GM23338 (cell line): ENCODE measurements around the gene SASH1. TPM values are rescaled to one million over a fixed set of nuclear protein-coding genes. Genes with fewer than 3 reads are reported as not detected.

Source experiments
- ATAC-seq: fragments of 200-7000 bp; cut with Tn5 transposase; 3 replicates; pipeline ENCODE4 v1.9.1; 2020
- DNase-seq: peaks from one replicate; pipeline ENCODE4 v3.0.0-alpha.2; 2015; ENCODE audit warnings: low spot score
- H2AFZ ChIP-seq: fragments of 200-600 bp; sonication (generic); 2 replicates; pipeline ENCODE4 v1.8.0; 2016; ENCODE audit warnings: antibody characterized with exemption, mild to moderate bottlenecking, moderate library complexity
- H3F3A ChIP-seq: fragments of 200-600 bp; sonication (generic); replicated peaks from 2 replicates; pipeline ENCODE4 v1.8.0; 2017; ENCODE audit warnings: antibody characterized with exemption, mixed run types, low read depth
- H3K27ac ChIP-seq: fragments of 200-600 bp; sonication (generic); 2 replicates; pipeline ENCODE4 v1.6.1; 2016; ENCODE audit warnings: low read depth
- H3K27me3 ChIP-seq: fragments of 200-600 bp; sonication (generic); 2 replicates; pipeline ENCODE4 v1.8.0; 2016; ENCODE audit warnings: mild to moderate bottlenecking, mixed run types, moderate library complexity; ENCODE audit not compliant: insufficient read depth
- H3K36me3 ChIP-seq: fragments of 200-600 bp; sonication (generic); 2 replicates; pipeline ENCODE4 v1.8.0; 2016; ENCODE audit warnings: mild to moderate bottlenecking; ENCODE audit not compliant: insufficient read depth
- H3K4me1 ChIP-seq: fragments of 200-600 bp; sonication (generic); 2 replicates; pipeline ENCODE4 v1.8.0; 2016; ENCODE audit warnings: mild to moderate bottlenecking, moderate library complexity; ENCODE audit not compliant: insufficient read depth
- H3K4me2 ChIP-seq: fragments of 200-600 bp; sonication (generic); 2 replicates; pipeline ENCODE4 v1.7.1; 2017; ENCODE audit warnings: mixed run types
- H3K4me3 ChIP-seq: fragments of 200-600 bp; sonication (generic); 2 replicates; pipeline ENCODE4 v1.6.1; 2016; ENCODE audit warnings: mixed run types
- H3K79me2 ChIP-seq: fragments of 200-600 bp; sonication (generic); replicated peaks from 2 replicates; pipeline ENCODE4 v1.8.0; 2017; ENCODE audit warnings: mild to moderate bottlenecking; ENCODE audit not compliant: insufficient read depth
- H3K9me2 ChIP-seq: fragments of 200-600 bp; sonication (generic); 2 replicates; pipeline ENCODE4 v1.8.0; 2017; ENCODE audit not compliant: insufficient read depth
- H4K20me1 ChIP-seq: fragments of 200-600 bp; sonication (generic); replicated peaks from 2 replicates; pipeline ENCODE4 v1.8.0; 2017; ENCODE audit warnings: mild to moderate bottlenecking; ENCODE audit not compliant: insufficient read depth
- H3K27ac Mint-ChIP-seq: 2 replicates; pipeline ENCODE4 v1.8.0; 2020; ENCODE audit warnings: inconsistent platforms, mild to moderate bottlenecking, moderate library complexity, mixed read lengths
- H3K27me3 Mint-ChIP-seq: 3 replicates; pipeline ENCODE4 v1.8.0; 2022; ENCODE audit warnings: low read depth, mild to moderate bottlenecking, moderate library complexity, mixed read lengths, inconsistent platforms; ENCODE audit not compliant: insufficient read depth, poor library complexity
- H3K36me3 Mint-ChIP-seq: 3 replicates; pipeline ENCODE4 v1.8.0; 2021; ENCODE audit warnings: low read depth, mild to moderate bottlenecking, inconsistent platforms, moderate library complexity, mixed read lengths
- H3K4me1 Mint-ChIP-seq: 3 replicates; pipeline ENCODE4 v1.8.0; 2020; ENCODE audit warnings: mild to moderate bottlenecking, inconsistent platforms, mixed read lengths
- H3K4me3 Mint-ChIP-seq: 3 replicates; pipeline ENCODE4 v1.8.0; 2021; ENCODE audit warnings: moderate library complexity, mild to moderate bottlenecking, inconsistent platforms, mixed read lengths
- H3K9me3 Mint-ChIP-seq: 3 replicates; pipeline ENCODE4 v1.8.0; 2020; ENCODE audit warnings: moderate library complexity, mild to moderate bottlenecking, inconsistent platforms, mixed read lengths
- CREB1 ChIP-seq: fragments of 250-450 bp; sonication (Bioruptor Pico); IDR thresholded peaks from 2 replicates; pipeline ENCODE4 v1.5.0; 2020; ENCODE audit warnings: low read depth, mild to moderate bottlenecking, moderate library complexity
- EZH2 ChIP-seq: fragments of 200-600 bp; sonication (generic); IDR thresholded peaks from one replicate; pipeline ENCODE4 v1.8.0; 2017; ENCODE audit warnings: antibody characterized with exemption, mild to moderate bottlenecking, low read depth; ENCODE audit not compliant: unreplicated experiment
- EZH2phosphoT487 ChIP-seq: fragments of 200-600 bp; sonication (generic); IDR thresholded peaks from one replicate; pipeline ENCODE4 v1.8.1; 2018; ENCODE audit warnings: antibody characterized with exemption; ENCODE audit not compliant: unreplicated experiment
- JUNB ChIP-seq: IDR thresholded peaks from one replicate; pipeline ENCODE4 v1.6.1; 2016; ENCODE audit warnings: antibody characterized with exemption; ENCODE audit not compliant: unreplicated experiment
- NANOG ChIP-seq: IDR thresholded peaks from 2 replicates; pipeline ENCODE4 v1.6.1; 2016; ENCODE audit warnings: antibody characterized with exemption, borderline replicate concordance
- POLR2AphosphoS5 ChIP-seq: IDR thresholded peaks from 2 replicates; pipeline ENCODE4 v1.6.1; 2016; ENCODE audit warnings: antibody characterized with exemption, low read depth
- REST ChIP-seq: IDR thresholded peaks from one replicate; pipeline ENCODE4 v1.6.1; 2018; ENCODE audit warnings: antibody characterized with exemption; ENCODE audit not compliant: unreplicated experiment
- STAT1 ChIP-seq: IDR thresholded peaks from one replicate; pipeline ENCODE4 v1.6.1; 2016; ENCODE audit warnings: antibody characterized with exemption; ENCODE audit not compliant: unreplicated experiment
- ZNF114 ChIP-seq: fragments of 250-450 bp; sonication (Bioruptor Pico); IDR thresholded peaks from 2 replicates; pipeline ENCODE4 v1.5.0; 2020; ENCODE audit warnings: mild to moderate bottlenecking, moderate library complexity
- ZNF331 ChIP-seq: fragments of 250-450 bp; sonication (Bioruptor Pico); IDR thresholded peaks from 2 replicates; pipeline ENCODE4 v1.5.0; 2020; ENCODE audit warnings: low read depth, mild to moderate bottlenecking, moderate library complexity
- polyA plus RNA-seq: library from polyadenylated mRNA; unstranded; fragments of >200 nt; fragmentation: Nextera tagmentation; extraction: Ambion mirVana; gene quantifications from 2 replicates; pipeline ENCODE4 v1.2.1, GENCODE V29; 2016
- total RNA-seq: library from RNA; depleted of rRNA; stranded (reverse); fragments of >200 nt; shearing (Covaris generic); gene quantifications from 2 replicates; pipeline ENCODE4 v1.2.3, GENCODE V29; 2014
- TF ChIP-seq, protein P1 (sequence below): IDR thresholded peaks from 2 replicates; pipeline ENCODE4 v1.6.1; 2016; ENCODE audit warnings: antibody characterized with exemption
- TF ChIP-seq, protein P2 (sequence below), 2 experiments: fragments of 200-600 bp in 1 of 2; sonication (generic) in 1 of 2; conservative IDR thresholded peaks; 2 replicates each; pipeline versions ENCODE4 v1.5.1 to v1.6.1; 2016 to 2017; ENCODE audit warnings: antibody characterized with exemption in 2 of 2, low read depth in 2 of 2, mild to moderate bottlenecking in 2 of 2, moderate library complexity in 1 of 2
- TF ChIP-seq, protein P3 (sequence below): fragments of 250-450 bp; sonication (Bioruptor Pico); IDR thresholded peaks from 2 replicates; pipeline ENCODE4 v1.5.0; 2020; ENCODE audit warnings: mild to moderate bottlenecking, moderate library complexity

Gene SASH1
- total and polyA plus RNA-seq, 2 experiments from 2014 or later: 8.2 to 30.2 TPM

DNA sequence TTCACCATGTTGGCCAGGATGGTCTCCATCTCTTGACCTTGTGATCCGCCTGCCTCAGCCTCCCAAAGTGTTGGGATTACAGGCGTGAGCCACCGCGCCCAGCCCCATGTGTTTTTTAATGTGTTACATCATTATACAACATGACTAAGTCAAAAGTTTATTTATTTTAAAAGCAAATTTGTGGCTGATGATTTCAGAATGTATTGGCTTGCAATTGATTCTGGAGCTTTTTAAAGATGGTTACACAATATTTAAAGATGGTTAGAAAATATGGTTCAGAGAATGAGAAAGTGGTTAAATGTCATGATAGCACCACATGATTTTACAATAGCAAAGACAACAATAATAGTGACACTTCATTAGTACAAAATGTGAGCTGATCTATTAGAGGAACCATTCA lies 80.5 kb downstream of the SASH1 start:
- no peak for ATAC-seq
- H3K4me3 Mint-ChIP-seq: no peak overlapping the region
- H3K9me3 Mint-ChIP-seq: no peaks in the 10 kb centered on the region
- Histone ChIP-seq H2AFZ (no peak overlapping the region), H3K4me1 (no peaks in the 10 kb centered on the region; the same call in 1 of the 2 replicates), H3F3A (no peaks in the 10 kb centered on the region), H3K79me2 (peaks cover 13% of the 10 kb centered on the region; the same call in 1 of the 2 replicates), H3K36me3 (no peaks in the 10 kb centered on the region), H4K20me1 (peaks cover 3% of the 10 kb centered on the region; the same call in 1 of the 2 replicates), H3K9me2 (no peaks in the 10 kb centered on the region), H3K4me2 (no peak overlapping the region), H3K27ac (no peak overlapping the region), H3K4me3 (no peak overlapping the region), H3K27me3 (no peaks in the 10 kb centered on the region)
- H3K27ac Mint-ChIP-seq: no peak overlapping the region
- peaks cover 4% of the 10 kb centered on the region for H3K27me3 Mint-ChIP-seq
- no peaks in the 10 kb centered on the region for H3K36me3 Mint-ChIP-seq
- no peak for TF ChIP-seq REST
- TF ChIP-seq ZNF114 (CRISPR knock-in tag): no peak
- TF ChIP-seq STAT1: no peak
- TF ChIP-seq, protein P1, sequence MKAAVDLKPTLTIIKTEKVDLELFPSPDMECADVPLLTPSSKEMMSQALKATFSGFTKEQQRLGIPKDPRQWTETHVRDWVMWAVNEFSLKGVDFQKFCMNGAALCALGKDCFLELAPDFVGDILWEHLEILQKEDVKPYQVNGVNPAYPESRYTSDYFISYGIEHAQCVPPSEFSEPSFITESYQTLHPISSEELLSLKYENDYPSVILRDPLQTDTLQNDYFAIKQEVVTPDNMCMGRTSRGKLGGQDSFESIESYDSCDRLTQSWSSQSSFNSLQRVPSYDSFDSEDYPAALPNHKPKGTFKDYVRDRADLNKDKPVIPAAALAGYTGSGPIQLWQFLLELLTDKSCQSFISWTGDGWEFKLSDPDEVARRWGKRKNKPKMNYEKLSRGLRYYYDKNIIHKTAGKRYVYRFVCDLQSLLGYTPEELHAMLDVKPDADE: no peak
- TF ChIP-seq JUNB: no peak
- no peak for TF ChIP-seq EZH2
- TF ChIP-seq, protein P2, sequence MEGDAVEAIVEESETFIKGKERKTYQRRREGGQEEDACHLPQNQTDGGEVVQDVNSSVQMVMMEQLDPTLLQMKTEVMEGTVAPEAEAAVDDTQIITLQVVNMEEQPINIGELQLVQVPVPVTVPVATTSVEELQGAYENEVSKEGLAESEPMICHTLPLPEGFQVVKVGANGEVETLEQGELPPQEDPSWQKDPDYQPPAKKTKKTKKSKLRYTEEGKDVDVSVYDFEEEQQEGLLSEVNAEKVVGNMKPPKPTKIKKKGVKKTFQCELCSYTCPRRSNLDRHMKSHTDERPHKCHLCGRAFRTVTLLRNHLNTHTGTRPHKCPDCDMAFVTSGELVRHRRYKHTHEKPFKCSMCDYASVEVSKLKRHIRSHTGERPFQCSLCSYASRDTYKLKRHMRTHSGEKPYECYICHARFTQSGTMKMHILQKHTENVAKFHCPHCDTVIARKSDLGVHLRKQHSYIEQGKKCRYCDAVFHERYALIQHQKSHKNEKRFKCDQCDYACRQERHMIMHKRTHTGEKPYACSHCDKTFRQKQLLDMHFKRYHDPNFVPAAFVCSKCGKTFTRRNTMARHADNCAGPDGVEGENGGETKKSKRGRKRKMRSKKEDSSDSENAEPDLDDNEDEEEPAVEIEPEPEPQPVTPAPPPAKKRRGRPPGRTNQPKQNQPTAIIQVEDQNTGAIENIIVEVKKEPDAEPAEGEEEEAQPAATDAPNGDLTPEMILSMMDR (conservative IDR thresholded peaks at IDR 0.05; ENCODE audit: low read depth in 2 of 2): no peak
- TF ChIP-seq ZNF331: no peak
- TF ChIP-seq NANOG: no peak
- TF ChIP-seq EZH2phosphoT487: no peak
- TF ChIP-seq, protein P3, sequence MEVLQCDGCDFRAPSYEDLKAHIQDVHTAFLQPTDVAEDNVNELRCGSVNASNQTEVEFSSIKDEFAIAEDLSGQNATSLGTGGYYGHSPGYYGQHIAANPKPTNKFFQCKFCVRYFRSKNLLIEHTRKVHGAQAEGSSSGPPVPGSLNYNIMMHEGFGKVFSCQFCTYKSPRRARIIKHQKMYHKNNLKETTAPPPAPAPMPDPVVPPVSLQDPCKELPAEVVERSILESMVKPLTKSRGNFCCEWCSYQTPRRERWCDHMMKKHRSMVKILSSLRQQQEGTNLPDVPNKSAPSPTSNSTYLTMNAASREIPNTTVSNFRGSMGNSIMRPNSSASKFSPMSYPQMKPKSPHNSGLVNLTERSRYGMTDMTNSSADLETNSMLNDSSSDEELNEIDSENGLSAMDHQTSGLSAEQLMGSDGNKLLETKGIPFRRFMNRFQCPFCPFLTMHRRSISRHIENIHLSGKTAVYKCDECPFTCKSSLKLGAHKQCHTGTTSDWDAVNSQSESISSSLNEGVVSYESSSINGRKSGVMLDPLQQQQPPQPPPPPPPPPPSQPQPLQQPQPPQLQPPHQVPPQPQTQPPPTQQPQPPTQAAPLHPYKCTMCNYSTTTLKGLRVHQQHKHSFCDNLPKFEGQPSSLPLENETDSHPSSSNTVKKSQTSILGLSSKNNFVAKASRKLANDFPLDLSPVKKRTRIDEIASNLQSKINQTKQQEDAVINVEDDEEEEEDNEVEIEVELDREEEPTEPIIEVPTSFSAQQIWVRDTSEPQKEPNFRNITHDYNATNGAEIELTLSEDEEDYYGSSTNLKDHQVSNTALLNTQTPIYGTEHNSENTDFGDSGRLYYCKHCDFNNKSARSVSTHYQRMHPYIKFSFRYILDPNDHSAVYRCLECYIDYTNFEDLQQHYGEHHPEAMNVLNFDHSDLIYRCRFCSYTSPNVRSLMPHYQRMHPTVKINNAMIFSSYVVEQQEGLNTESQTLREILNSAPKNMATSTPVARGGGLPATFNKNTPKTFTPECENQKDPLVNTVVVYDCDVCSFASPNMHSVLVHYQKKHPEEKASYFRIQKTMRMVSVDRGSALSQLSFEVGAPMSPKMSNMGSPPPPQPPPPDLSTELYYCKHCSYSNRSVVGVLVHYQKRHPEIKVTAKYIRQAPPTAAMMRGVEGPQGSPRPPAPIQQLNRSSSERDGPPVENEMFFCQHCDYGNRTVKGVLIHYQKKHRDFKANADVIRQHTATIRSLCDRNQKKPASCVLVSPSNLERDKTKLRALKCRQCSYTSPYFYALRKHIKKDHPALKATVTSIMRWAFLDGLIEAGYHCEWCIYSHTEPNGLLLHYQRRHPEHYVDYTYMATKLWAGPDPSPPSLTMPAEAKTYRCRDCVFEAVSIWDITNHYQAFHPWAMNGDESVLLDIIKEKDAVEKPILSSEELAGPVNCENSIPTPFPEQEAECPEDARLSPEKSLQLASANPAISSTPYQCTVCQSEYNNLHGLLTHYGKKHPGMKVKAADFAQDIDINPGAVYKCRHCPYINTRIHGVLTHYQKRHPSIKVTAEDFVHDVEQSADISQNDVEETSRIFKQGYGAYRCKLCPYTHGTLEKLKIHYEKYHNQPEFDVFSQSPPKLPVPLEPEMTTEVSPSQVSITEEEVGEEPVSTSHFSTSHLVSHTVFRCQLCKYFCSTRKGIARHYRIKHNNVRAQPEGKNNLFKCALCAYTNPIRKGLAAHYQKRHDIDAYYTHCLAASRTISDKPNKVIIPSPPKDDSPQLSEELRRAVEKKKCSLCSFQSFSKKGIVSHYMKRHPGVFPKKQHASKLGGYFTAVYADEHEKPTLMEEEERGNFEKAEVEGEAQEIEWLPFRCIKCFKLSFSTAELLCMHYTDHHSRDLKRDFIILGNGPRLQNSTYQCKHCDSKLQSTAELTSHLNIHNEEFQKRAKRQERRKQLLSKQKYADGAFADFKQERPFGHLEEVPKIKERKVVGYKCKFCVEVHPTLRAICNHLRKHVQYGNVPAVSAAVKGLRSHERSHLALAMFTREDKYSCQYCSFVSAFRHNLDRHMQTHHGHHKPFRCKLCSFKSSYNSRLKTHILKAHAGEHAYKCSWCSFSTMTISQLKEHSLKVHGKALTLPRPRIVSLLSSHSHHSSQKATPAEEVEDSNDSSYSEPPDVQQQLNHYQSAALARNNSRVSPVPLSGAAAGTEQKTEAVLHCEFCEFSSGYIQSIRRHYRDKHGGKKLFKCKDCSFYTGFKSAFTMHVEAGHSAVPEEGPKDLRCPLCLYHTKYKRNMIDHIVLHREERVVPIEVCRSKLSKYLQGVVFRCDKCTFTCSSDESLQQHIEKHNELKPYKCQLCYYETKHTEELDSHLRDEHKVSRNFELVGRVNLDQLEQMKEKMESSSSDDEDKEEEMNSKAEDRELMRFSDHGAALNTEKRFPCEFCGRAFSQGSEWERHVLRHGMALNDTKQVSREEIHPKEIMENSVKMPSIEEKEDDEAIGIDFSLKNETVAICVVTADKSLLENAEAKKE: no peak
- TF ChIP-seq CREB1 (CRISPR knock-in tag): no peak
- TF ChIP-seq POLR2AphosphoS5: no peak
- H3K4me1 Mint-ChIP-seq: peaks cover 4% of the 10 kb centered on the region
- no peak for DNase-seq
